ENCODE results near the gene ALG8. TPM values are rescaled to one million over a fixed set of nuclear protein-coding genes. Genes with fewer than 3 reads are reported as not detected.

The ALG8 gene
- polyA plus RNA-seq, 1 donor from 2014 or later = 42.1 TPM

DNA sequence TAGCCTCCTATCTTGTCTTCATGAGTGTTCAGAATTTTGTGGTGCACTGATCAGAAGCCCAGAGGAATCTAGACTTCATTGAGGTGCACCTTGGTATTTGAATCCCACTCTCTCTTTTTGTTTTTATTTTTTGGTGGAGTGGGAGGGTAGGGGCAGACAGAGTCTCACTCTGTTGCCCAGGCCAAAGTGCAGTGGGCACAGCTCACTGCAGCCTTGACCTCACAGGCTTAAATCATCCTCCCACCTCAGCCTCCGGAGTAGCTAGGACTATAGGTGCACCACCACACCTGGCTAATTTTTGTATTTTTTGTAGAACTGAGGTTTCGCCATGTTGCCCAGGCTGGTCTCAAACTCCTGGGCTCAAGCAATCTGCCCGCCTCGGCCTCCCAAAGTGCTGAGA is 10.9 kb upstream of the ALG8 start:
- no peaks in the 10 kb centered on the region for H3K9me2 ChIP-seq (ENCODE audit: insufficient read depth, low read length)

DNA sequence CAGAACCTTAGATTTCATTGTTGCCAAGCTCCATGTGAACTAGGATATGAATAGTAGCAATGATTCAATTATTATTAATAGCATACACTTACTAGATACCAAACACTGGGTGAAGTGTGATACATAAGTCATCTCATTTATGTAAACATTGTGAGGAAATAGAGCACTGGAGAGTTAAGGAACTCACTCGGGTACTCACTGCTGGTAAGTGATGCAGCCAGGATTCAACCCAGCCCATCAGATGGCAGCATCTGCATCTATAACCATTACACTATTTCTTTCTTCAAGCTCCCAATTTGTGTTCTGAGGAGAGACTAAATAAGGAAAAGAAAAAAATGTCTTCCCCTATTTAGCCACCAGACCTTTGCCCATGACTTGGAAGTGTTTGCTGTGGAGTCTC is 10.2 kb upstream of the ALG8 start:
- Histone ChIP-seq H3K9ac (ENCODE audit: low read length) (no peak overlapping the region), H3K4me3 (ENCODE audit: low read length) (no peak overlapping the region), H3F3A (ENCODE audit: insufficient read depth, low read length, poor library complexity, severe bottlenecking) (no peaks in the 10 kb centered on the region), H3K27me3 (ENCODE audit: insufficient read depth, low read depth, low read length) (no peaks in the 10 kb centered on the region), H3K36me3 (ENCODE audit: insufficient read depth, low read length) (no peaks in the 10 kb centered on the region), H3K79me2 (replicated peaks; ENCODE audit: insufficient read depth, low read length) (no peaks in the 10 kb centered on the region), H3K27ac (ENCODE audit: low read length) (no peak overlapping the region), H4K20me1 (ENCODE audit: insufficient read depth) (no peaks in the 10 kb centered on the region), H3K9me2 (ENCODE audit: insufficient read depth, low read length) (no peaks in the 10 kb centered on the region), H2AFZ (ENCODE audit: low read depth, low read length) (no peak overlapping the region), H3K9me3 (ENCODE audit: low read length) (no peaks in the 10 kb centered on the region), H3K4me2 (ENCODE audit: low read length) (no peak overlapping the region)
- TF ChIP-seq, protein P1, sequence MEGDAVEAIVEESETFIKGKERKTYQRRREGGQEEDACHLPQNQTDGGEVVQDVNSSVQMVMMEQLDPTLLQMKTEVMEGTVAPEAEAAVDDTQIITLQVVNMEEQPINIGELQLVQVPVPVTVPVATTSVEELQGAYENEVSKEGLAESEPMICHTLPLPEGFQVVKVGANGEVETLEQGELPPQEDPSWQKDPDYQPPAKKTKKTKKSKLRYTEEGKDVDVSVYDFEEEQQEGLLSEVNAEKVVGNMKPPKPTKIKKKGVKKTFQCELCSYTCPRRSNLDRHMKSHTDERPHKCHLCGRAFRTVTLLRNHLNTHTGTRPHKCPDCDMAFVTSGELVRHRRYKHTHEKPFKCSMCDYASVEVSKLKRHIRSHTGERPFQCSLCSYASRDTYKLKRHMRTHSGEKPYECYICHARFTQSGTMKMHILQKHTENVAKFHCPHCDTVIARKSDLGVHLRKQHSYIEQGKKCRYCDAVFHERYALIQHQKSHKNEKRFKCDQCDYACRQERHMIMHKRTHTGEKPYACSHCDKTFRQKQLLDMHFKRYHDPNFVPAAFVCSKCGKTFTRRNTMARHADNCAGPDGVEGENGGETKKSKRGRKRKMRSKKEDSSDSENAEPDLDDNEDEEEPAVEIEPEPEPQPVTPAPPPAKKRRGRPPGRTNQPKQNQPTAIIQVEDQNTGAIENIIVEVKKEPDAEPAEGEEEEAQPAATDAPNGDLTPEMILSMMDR (IDR thresholded peaks at IDR 0.05; ENCODE audit: poor library complexity, severe bottlenecking) = peak; percentile 26
- no peak for TF ChIP-seq EZH2 (IDR thresholded peaks at IDR 0.05; ENCODE audit: borderline replicate concordance, insufficient read depth, low read length, poor library complexity, severe bottlenecking)

More for the DNA sequence above, 10.9 kb upstream of the ALG8 start:
- Histone ChIP-seq H3K4me2 (ENCODE audit: low read length) (no peak overlapping the region), H3F3A (ENCODE audit: insufficient read depth, low read length, poor library complexity, severe bottlenecking) (no peaks in the 10 kb centered on the region), H4K20me1 (ENCODE audit: insufficient read depth) (no peaks in the 10 kb centered on the region), H3K27ac (ENCODE audit: low read length) (no peak overlapping the region), H3K9me3 (ENCODE audit: low read length) (no peaks in the 10 kb centered on the region), H3K4me3 (ENCODE audit: low read length) (no peak overlapping the region), H2AFZ (ENCODE audit: low read depth, low read length) (no peak overlapping the region), H3K36me3 (ENCODE audit: insufficient read depth, low read length) (no peaks in the 10 kb centered on the region), H3K27me3 (ENCODE audit: insufficient read depth, low read depth, low read length) (no peaks in the 10 kb centered on the region), H3K9ac (ENCODE audit: low read length) (no peak overlapping the region), H3K79me2 (replicated peaks; ENCODE audit: insufficient read depth, low read length) (no peaks in the 10 kb centered on the region)
- no peak for TF ChIP-seq MXI1 (conservative IDR thresholded peaks at IDR 0.05; ENCODE audit: poor library complexity, severe bottlenecking)
- TF ChIP-seq SMC3 (conservative IDR thresholded peaks at IDR 0.05; ENCODE audit: poor library complexity) = no peak
- no peak for TF ChIP-seq EZH2 (IDR thresholded peaks at IDR 0.05; ENCODE audit: borderline replicate concordance, insufficient read depth, low read length, poor library complexity, severe bottlenecking)
- no peak for TF ChIP-seq EP300 (conservative IDR thresholded peaks at IDR 0.05; ENCODE audit: poor library complexity, severe bottlenecking)
- no peak for TF ChIP-seq POLR2AphosphoS5 (IDR thresholded peaks at IDR 0.05)
- TF ChIP-seq, protein P2, sequence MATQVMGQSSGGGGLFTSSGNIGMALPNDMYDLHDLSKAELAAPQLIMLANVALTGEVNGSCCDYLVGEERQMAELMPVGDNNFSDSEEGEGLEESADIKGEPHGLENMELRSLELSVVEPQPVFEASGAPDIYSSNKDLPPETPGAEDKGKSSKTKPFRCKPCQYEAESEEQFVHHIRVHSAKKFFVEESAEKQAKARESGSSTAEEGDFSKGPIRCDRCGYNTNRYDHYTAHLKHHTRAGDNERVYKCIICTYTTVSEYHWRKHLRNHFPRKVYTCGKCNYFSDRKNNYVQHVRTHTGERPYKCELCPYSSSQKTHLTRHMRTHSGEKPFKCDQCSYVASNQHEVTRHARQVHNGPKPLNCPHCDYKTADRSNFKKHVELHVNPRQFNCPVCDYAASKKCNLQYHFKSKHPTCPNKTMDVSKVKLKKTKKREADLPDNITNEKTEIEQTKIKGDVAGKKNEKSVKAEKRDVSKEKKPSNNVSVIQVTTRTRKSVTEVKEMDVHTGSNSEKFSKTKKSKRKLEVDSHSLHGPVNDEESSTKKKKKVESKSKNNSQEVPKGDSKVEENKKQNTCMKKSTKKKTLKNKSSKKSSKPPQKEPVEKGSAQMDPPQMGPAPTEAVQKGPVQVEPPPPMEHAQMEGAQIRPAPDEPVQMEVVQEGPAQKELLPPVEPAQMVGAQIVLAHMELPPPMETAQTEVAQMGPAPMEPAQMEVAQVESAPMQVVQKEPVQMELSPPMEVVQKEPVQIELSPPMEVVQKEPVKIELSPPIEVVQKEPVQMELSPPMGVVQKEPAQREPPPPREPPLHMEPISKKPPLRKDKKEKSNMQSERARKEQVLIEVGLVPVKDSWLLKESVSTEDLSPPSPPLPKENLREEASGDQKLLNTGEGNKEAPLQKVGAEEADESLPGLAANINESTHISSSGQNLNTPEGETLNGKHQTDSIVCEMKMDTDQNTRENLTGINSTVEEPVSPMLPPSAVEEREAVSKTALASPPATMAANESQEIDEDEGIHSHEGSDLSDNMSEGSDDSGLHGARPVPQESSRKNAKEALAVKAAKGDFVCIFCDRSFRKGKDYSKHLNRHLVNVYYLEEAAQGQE (IDR thresholded peaks at IDR 0.05; ENCODE audit: borderline replicate concordance) = no peak
- no peak for TF ChIP-seq TAF1 (IDR thresholded peaks at IDR 0.05; ENCODE audit: low read depth)
- no peak for TF ChIP-seq RAD21 (conservative IDR thresholded peaks at IDR 0.05)
- TF ChIP-seq, protein P1 (IDR thresholded peaks at IDR 0.05; ENCODE audit: poor library complexity, severe bottlenecking) = no peak
